ENCODE results near the gene BARD1.
A peak's percentile ranks its signal among the peaks of the same experiment; 100 is the strongest.
"Not testable (repeated sequence)": the region's sequence is repeated elsewhere in the genome, so short reads cannot be mapped to it uniquely, and the experiment has no call there.

The BARD1 gene

DNA sequence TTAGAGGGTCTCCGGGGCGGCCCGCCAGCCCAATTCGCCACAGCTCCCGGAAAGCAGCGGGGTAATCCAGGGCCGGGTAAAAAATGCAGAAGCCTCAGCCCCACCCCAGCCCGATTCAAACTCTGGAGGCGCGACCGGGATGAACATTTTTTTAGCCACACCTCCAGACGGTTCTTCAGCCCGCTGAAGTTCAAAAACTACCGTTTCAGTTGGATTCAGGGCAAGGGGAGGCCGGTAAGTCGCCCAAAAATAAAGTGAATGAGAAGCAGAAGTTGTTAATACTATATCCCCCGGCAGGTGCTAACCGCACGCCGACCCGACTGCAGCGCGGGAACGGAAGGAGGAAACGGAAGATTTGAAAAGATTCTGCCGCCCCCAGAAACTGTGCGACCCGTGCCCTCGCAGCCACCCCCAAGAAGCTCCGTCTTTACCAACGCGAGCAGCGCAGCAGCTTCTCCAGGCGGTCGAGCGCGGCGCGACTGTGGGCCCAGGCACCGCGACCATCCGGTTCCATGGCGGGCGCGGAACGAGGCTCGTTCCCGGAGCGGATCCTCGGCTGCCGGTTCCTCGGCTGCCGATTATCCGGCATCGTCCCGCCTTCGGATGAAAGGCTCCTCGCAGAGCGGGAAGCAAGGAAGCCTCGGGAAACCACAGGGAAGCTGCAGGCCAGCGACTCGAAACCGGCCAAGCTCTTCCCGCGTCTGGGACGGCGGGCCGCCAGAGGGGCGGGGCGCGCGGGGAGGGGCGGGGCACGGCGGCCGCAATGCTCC lies at the start of gene BARD1:
TSS of gene BARD1 (minus strand) at position 703 of the 770 bp plus-strand sequence. CDS start at position 589, 114 bp downstream.
- DNase-seq = peak; percentile 83

DNA sequence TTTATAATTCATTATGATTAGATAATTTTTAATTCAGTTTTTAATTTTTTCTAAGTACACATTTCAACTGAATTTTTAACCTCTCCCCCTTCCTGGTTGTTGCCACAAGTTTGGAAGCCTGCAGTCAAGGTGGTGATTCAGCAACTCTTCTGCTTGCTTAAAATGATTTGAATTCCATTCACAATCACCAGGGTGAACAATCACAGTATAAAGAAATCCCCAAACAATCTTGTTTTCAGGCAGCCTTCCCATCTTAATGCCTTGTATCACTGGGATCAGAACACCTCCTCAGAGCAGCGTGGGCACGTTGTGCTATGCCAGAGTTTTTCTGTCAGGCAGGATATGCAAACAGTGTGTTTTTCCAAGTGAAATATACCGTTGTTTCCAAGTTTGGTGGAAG lies 46.7 kb upstream of the BARD1 start:
- DNase-seq = no peak

DNA sequence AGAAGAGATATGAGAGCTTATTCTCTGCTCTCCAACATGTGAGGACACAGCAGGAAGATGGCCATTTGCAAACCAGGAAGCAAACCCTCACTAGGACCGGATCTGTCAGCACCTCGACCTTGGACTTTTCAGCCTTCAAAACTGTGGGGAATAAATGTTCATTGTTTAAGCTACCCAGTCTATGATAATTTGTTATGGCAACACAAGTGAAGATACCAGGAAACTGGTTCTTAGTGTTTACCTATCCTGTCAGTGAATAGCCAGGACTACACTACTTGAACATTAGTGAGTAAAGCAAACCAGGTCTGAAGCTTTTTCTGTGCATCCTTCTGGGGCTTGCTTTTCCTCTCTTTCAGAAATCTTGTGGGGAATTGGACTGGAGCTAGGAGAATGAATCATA lies 44.4 kb upstream of the BARD1 start:
- DNase-seq = no peak

DNA sequence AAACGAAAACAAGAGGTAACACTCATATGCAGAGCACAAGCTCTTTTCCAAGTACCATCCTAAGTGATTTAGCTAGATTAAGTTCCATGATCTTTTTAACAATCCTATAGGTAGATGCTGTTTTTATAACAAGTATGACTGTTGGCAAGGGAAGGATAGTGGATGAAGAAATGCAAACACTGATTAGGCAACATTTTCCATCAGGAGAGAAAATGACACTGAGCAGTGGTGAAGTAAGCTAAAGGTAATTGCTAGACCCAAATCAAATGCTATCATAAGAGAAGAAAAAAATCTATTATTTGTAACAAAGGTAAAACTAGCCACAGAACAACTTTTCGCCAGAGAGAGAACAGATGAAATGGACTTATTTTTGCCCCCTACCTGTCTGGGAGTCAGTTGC lies 34.3 kb upstream of the BARD1 start:
- no peak for DNase-seq

DNA sequence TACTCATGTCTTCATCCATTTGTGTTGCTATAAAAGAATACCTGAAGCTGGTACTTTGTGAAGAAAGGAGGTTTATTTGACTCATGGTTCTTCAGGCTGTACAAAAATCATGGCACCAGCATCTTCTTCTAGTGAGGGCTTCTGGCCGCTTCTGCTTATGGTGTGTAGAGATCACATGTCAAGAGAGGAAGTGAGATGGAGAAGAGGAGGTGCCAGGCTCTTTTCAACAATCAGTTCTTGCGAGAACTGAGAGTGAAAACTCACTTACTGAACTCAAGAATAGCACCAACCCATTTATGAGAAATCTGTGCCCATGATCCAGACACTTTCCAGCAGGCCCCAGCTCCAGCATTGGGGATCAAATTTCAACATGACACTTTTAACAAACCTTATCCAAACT lies 30.0 kb upstream of the BARD1 start:
- DNase-seq = no peak

DNA sequence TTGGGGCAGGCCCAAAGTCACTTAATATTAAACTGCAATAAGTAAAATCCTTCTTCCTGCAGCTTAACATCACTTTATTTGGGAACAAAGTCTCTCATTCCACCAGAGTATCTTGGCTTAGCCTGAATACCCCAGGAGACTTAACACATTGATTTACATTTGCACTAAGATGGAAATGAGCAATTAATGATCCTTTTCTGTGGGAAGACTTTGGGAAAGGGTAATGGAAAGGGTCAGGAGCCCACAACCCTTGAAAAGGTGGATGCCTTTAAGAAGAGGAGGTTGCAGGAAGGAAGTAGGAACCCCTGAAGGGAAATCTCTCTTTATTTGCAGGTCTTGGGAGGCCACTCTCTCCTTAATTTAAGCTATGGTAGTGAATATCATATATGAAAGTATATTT lies 28.0 kb upstream of the BARD1 start:
- no peak for DNase-seq

DNA sequence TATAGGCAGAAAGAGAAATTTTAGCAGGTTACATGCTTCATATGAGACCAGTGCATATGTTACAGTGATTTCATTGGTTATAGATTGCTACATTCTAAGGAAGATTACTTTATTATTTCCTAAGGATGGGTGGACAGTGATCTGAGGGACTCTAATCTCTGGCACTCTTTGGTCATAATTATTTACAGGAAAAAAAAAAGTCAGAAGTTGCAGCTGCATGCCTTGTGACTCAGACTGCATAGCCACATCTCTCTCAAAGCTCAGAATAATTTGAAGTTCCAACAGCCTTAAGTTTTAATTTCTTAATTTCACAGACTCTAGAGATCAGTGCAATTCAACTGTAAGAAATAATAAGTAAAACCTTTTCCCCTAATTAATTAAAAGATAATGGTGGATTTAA lies 27.1 kb upstream of the BARD1 start:
- no peak for DNase-seq

DNA sequence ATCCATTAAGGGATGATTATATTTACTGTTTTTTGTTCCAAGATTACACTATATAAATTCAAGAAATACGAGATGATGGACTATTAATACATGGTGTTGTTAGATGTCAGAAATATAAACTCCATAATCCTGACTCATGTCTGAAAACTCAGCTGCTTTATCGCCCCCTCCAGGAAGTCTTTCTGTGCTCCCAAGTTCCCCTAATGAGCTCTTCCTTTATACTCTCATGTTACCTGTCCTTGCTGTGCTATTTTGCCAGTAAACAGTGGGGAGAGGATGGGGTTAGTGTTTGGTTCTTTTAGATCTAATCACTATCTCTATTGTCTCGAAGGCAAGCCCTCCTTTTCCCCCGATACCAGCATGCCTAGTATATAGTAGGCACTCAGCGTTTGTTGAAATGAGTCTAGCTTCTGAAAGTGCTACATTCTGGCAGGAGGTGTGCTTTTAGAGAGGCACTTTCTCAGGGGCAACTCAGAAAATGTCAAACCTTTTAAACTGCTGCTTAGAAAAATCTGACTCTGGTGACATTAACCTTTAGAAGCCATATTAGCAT lies 21.4 kb upstream of the BARD1 start:
- DNase-seq = no peak

DNA sequence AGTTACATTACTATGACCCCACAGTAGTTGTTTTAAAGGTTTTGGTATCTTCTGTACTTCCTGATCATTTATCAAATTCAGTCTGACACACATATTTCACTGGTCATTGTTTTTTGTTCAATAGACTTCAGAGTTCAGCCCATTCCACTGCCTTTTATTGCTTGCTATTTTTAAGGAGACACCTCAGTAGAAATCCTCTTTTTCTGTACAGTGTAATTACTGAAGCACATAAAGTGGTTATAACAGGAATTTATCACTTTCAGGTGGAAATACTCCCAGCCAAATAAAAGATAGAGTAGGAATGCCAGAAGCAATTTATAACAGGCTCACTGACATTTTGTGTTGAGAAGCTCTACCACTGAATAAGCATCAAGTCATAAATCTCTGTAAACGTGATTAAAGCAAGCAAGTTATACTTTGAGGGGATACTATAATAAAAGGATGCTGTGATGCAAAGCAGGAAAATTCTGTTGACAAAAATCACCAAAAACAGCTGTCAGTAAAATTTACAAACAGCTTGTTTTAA lies 6.6 kb upstream of the BARD1 start:
- no peak for DNase-seq

DNA sequence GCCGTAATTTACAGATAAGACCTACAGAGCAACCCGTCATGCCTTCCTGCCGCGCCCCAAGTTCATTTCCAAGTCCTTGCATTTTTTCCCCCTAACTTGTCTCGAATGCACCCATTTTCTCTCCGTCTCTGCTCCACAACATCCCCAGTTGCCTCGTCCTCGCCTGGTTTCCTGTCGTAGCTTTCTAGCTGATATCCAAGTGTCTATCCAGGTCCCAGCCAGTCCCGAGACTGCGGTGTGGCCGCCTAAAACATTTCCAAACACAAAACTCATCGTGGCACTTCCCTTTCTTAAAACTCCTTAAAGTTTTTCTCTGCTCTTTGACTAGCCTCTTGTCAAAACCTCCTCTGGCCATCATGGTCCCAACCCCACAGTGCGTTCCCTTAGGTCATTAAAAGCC lies 1.2 kb upstream of the BARD1 start:
- DNase-seq = no peak

DNA sequence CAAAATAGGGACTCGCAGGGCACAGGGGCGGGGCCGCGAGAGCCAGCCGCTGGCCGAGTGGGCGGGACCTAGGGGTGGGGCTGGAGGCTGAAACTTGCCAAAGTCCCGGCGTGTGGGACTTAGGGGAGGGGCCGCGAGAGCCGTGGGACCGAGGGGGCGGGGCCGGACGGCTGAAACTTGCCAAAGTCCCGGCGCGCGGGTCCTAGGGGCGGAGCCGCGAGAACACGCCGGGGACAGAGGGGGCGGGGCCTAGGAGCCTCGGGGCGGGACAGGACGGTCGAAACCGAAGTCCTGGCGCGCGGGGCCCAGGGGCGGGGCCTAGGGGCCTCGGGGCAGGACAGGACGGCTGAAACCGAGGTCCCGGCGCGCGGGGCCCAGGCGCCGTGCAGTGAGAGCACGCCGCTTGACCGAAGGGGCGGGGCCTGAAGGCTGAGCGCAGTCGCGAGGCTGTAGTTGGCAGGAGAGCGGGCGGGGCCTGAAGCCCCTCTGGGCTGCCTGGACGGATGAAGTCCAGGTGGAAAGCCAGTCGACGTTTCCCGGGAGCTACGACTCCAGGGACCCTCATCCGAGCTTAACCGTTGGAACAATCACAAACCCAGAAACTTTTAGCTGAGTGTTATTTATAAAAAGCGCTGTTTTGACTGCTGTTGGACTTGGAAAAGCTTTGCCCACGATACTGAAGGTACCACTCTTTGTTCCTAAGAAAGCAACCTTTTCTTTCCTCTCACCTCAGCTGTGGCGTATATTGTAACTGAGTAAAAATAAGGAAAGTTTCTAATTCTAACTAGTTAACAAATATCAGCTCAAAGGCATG lies 475 bp upstream of the BARD1 start:
- peak; percentile 99 for DNase-seq

DNA sequence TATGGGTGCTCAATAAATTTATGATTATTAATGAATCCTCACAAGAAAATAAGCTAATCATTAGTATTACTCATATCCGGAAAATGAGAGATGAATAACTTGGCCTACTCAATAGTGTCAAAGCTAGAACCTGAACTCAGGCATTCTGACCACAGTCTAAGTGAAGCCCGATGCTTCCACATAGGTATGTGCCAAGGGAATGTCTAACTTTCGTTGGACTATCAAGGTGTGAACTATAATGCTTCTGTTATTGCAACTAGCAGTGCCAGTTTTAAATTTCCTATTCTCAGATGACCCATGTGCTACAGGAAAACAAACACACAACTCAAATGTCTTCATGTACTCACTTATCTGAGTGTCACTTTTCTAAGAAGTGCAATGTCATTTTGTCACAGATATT lies 1.8 kb downstream of the BARD1 start:
- peak; percentile 37 for DNase-seq

DNA sequence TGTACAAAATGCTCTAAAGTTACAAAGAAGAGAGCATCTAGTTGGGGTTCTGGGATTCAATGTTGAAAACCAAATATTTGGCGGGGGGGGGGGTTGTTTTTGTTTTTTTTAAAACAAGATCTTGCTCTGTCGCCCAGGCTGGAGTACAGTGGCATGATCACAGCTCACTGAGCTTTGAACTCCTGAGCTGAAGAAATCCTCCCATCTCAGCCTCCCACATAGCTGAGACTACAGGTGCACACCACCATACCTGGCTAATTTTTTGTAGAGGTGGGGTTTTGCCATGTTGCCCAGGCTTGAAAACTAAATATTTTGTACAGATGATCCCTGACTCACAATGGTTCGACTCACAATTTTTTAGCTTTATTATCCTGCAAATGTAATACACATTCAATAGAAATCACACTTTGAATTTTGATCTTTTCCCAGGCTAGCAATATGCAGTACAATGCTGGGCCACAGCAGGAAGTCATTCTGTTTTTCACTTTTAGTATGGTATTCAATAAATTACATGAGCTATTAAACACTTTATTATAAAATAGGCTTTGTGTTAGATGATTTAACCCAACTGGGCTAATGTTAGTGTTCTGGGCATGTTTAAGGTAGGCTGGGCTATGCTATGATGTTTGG lies 7.6 kb downstream of the BARD1 start:
- no peak for DNase-seq

DNA sequence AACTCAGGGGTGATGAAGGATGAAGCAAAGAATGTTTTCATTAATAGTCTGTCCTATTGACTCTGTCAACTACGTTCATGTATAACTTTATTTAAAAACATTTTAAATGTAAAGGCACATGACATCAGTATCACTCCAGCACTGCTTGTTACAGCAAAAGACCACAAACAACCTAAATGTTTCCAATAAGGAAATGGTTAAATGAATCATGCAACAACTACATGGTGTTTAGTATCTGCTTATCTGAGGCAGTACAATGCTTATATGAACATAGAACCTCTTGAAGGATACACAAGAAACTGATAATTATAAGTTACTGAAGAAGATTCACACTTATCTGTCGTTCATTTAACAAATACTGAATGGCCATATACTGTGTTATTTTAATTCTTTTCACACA lies 8.4 kb downstream of the BARD1 start:
- no peak for DNase-seq

DNA sequence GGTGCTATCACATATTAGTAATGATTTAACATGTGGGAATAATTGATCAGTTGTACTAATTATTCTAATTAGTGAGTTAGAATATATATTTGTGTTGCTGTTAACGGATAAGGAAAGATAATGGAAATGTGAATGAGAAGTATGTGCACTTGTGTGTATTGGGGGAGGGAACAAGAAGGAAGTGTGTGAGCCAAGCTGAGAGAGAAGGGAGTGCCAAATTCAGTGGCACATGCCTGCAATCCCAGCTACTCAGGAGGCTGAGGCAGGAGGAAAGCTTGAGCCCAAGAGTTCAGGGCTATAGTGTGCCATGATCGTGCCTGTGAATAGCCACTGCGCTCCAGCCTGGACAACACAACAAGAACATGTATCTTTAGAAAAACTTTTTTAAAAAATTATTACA lies 9.3 kb downstream of the BARD1 start:
- no peak for DNase-seq

DNA sequence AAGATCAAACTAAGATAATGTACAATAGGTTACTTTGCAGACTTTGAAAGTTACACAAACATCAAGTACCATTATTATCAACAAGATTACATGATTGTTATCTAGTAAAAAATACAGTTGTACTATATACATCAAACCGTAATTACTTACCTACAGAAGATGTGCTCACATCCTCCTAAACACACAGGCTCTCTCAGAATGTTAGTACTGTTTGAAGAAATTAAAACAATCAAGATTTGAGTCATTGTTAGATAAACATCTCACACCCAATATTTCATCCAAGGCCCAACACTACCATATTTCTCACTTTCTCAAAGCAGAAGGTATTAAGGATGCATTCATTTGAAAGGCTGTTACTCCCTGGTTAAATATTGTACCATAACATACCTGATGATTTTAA lies 12.6 kb downstream of the BARD1 start:
- no peak for DNase-seq

DNA sequence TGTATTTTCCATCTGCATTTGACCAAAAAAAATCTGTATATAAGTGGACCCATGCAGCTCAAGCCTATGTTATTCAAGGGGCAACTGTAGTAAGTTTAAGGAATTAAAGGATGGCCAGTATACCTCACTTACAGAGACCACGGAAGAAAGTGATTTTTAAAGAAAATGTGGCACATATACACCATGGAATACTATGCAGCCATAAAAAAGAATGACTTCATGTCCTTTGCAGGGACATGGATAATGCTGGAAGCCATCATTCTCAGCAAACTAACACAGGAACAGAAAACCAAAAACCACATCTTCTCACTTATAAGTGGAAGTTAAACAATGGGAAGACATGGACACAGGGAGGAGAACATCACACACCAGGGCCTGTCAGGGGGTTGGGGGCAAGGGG lies 26.3 kb downstream of the BARD1 start:
- DNase-seq = not testable (repeated sequence)

DNA sequence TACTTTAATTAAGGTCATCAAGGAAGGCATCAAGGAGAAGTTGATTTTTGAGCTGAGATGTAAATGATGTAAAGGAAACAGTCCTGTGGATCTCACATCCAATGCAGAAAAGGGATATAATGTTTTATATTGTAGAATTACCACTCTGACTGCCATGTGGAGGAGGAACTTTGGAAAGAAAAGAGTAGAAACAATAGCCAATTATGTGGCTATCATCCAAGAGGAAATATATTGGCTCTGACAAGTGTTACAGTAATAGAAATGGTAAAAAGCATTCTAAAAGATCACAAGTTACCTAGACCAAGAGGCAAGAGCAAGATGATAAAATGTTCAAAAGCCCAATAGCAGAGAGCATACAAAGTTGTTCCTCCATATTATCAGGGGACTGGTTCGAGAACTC lies 26.8 kb downstream of the BARD1 start:
- no peak for DNase-seq

DNA sequence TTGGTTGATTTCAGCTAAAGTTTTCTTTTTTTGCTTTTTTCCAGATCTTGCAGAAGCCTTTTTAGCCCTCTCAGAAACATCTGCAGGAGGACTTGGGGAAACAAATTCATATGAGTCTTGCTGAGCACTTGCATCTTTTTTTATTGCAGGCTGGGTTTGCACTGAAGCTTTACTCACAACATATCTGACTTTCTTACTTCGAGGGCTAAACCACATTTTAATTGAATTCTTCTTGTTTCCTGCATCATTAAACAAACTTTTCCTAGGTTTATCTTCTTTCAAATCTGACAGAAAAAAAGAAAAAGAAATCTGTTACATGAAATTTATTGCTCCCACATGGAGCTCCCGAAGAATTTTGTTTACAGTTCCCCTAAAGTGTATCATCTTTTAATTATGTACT lies 28.3 kb downstream of the BARD1 start:
- no peak for DNase-seq

DNA sequence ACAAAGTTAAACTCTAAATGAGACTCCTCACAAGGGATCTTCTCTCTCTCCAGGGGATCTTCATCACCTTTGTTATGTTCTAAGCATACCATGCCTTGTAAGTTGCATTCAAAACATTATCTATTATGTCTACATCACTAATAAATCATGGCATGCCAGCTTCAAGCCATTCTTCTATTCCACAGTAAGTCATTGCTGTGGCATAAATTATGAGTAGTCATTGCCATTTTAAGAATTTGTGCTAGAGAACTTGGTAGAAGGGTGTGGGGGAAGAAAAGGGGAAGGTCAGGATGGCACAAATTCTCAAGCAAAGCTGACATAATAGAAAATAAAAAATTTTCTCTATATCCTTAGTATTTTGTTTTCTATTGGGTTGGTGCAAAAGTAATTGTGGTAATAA lies 33.5 kb downstream of the BARD1 start:
- DNase-seq = no peak

DNA sequence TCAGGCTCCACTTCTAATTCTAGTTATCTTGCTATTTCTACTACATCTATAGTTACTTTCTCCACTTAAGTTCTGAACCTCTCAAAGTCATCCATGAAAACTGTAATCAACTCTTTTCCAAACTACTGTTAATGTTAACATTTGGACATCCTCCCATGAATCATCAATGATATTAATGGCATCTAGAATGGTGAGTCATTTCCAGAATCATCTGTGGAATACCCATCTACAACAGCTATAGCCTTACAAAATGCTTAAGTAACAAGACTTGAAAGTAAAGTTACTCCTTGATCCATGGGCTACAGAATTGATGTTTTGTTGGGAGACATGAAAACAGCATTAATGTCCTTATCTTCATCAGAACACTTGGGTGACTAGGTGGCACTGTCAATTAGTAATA lies 35.4 kb downstream of the BARD1 start:
- DNase-seq = no peak

DNA sequence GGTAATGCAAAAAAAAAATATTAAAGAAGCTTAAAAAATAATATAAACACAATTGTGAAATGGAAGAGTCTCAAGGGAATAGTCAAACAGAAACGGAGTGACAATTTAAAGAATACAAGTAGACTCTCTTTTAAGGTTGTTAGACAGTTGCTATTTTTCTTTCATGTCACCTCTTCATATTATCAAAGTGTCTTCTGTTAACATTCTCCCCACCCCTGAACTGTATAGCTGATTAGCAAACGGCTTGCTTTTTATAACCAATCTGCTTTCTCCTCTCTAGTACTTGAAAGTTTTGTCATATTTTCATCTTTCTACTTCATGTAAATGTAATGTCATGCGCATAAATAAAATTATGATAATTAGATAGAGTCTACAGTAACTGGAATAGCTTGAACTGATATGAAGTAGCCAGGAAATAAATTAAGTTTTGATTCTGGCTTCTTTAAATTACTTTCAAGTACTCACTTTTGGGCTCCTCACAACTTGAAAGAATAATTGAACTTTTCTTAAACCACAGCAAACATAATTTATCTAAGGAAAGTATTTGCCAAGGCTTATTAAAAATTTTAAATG lies 37.0 kb downstream of the BARD1 start:
- no peak for DNase-seq

DNA sequence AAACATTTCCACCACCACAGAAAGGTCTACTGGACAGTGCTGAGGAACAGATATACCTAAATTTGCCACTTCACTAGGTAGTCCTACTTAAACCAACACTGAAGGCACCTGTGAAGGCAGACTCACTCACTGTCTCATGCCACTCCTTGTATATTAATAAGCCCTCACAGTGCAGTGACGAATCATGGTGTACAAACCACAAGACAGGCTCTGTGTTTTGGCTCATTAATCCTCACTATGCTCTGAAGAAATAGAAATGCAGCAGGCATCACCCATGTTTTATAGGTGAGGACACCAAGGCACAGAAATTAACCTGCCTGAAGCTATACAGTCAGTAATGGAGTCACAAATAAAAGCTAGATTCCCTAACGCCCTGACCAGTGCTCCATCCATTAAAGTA lies 44.3 kb downstream of the BARD1 start:
- DNase-seq = no peak

Measured in eye (tissue), 1 donor.